ENCODE results near the gene CLTCL1.

DNA sequence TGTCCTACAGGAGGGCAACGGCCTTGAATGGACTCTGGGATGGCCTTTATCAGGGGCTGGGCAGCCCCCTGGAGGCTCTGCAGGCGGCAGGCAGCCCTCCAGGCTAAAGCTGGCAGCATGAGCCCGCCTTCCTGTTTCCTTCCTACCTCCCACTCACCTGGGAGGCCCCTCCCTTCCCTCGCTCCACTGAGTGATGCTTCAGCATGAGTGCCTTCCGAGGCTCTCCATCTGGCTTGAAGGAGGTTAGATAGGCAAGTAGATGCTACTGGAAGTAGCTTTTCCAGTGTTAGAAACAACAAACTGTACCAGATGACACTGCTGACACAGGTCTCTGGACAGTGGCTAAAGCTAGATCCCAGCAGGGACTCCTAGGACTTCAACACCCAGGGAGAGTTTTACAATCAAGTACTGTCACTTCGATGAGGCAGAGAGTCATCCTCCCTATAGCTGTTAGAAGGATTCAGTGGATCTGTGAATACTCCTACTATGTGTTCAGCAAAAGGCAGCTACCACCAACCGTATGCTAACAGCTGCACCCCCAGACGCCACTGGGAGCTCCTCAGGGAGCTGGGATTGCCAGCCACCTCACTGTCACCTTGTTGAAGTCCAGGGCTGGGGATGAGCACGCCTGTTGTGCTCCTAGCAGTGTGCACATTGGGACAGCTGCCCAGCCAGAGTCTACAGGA, 108.9 kb downstream of the CLTCL1 start:
- TF ChIP-seq POLR2A (IDR thresholded peaks at IDR 0.05) = no peak
- TF ChIP-seq, protein P1, sequence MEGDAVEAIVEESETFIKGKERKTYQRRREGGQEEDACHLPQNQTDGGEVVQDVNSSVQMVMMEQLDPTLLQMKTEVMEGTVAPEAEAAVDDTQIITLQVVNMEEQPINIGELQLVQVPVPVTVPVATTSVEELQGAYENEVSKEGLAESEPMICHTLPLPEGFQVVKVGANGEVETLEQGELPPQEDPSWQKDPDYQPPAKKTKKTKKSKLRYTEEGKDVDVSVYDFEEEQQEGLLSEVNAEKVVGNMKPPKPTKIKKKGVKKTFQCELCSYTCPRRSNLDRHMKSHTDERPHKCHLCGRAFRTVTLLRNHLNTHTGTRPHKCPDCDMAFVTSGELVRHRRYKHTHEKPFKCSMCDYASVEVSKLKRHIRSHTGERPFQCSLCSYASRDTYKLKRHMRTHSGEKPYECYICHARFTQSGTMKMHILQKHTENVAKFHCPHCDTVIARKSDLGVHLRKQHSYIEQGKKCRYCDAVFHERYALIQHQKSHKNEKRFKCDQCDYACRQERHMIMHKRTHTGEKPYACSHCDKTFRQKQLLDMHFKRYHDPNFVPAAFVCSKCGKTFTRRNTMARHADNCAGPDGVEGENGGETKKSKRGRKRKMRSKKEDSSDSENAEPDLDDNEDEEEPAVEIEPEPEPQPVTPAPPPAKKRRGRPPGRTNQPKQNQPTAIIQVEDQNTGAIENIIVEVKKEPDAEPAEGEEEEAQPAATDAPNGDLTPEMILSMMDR (IDR thresholded peaks at IDR 0.05) = no peak
- no peak for TF ChIP-seq POLR2AphosphoS5 (IDR thresholded peaks at IDR 0.05)

Measured in prostate gland (tissue), 2 donors.